ENCODE measurements around the gene TM9SF4. TPM values are rescaled to one million over a fixed set of nuclear protein-coding genes. Genes with fewer than 3 reads are reported as not detected.

TM9SF4 gene
- total RNA-seq, 1 experiment from 2014 or later: 77.4 TPM

DNA sequence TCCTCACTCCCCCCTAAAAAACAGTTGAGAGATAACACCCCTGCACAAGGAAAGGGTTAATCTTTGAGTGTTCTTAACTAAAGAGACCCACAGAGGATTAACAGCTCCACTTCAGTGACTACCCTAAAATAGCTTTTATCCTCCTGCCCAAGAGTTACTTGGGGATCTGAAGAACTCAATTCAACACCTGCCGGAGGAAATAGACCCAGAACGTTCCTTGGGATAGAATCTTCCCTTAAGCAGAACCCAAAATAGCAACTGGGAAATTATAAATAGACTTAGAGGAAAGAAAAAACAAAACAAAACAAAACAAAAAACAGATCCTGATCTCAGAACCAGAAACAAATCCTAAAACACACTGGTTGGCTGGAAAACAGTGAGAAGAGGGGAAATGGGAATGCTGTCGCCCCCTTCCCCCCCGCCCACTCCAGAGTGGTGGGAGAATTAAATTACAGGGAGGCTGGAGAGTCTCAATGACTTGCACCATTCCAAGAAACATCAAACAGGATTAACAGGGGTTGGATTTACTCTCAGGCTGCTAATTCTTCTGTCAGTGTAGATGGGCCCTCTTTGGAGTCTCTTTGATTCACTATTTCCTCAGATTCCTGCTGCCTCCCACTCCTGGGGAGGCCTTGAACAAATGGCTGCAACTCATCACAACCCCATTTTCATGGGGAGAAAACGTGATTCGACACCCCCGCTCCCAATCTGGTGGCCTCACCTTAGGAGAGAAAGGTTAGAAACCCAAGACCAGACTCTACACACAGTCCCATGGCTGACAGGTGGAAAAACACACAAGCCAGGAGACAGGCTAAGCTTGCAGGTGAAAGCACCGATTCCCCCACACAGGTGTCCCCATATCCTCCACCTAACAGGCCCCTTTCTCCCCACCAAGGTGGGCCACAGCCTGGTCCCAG lies 96.6 kb downstream of the TM9SF4 start:
- no peak for DNase-seq (ENCODE audit: low read depth)

DNA sequence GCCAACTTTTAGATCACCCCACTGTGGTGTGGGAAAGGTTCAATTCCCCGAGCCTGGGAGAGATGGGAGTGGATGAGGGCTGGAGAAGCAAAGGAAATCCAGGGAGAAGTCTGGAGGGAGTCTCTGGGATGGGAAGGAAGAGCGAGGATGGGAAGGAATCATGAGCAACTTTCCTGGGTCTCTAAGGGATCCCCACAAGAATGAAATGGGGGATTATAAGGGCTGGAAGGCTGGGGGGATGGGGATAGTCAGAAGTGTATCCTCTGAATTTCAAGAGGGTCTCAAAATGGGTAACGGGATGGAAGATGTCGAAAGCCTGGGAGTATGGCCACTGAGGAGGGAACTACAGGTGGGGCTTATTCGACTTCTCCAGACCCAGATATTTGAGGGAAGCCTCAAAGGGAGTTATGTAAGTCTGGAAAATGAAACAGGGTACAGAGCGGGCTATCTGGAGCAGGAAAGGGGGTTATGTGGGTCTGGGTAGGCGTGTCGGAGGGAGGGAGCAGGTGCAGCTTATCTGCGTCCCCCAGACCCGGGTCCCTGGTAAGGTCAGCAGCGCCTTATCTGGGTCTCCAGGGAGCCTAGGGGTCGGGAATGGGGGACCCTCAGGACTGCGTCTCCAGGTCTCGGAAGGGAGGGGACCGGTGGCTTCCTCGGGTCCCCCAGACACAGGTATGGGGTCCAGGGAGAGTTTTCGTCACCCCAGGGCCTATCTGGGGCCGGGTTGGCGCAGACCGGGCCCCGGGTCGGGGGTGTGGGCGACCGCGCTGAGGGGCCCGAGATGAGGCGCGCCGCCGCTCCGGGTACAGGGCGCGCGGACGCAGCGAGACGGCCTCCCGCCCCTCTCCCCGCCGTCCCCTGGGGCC lies 97.5 kb downstream of the TM9SF4 start:
- DNase-seq (ENCODE audit: low read depth): peak; percentile 19

DNA sequence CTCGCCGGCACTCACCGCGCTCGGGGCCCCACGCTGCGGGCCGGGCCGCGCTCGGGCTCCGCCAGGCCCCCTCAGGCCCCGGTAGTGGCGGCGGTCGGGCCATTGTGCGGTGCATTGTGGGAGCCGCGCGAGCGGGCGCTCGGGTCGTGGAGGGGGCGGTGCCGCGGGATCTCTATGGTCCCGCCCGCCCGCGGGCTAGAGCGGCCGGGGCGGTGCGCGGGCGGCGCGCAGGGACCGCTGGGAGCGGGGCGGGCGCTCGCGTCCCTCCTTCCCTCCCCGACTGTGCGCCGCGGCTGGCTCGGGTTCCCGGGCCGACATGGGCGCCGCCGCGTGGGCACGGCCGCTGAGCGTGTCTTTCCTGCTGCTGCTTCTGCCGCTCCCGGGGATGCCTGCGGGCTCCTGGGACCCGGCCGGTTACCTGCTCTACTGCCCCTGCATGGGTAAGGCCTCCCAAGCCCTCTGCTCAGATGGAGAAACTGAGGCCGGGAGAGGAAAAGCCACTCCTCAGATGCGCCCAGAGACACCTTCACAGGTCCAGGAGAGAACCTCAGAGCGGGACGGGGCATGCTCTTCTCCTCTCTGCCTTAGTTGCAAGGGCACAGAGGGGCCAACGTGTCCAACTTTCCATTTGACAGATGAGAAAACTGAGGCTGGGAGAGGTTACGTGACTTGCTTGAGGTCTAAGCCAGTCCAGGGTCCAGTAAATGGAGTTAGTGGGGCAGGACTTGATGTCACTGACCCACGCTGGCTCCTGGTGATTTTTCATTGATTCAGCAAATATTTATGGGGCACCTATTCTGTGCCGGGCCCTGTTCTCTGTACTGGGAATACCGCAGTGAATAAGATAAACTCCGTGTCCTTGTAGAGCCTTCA lies 98.3 kb downstream of the TM9SF4 start, which contains the start of the genes PLAGL2 and POFUT1:
Gene PLAGL2, minus strand, starts transcription at position 118 of the 873 bp plus-strand sequence. CDS start 5,565 bp downstream, outside the sequence.
Gene POFUT1, plus strand, starts transcription at position 255 of the 873 bp plus-strand sequence. Its CDS starts 62 bp downstream, at position 317.
- peak; percentile 87 for DNase-seq (ENCODE audit: low read depth)

DNA sequence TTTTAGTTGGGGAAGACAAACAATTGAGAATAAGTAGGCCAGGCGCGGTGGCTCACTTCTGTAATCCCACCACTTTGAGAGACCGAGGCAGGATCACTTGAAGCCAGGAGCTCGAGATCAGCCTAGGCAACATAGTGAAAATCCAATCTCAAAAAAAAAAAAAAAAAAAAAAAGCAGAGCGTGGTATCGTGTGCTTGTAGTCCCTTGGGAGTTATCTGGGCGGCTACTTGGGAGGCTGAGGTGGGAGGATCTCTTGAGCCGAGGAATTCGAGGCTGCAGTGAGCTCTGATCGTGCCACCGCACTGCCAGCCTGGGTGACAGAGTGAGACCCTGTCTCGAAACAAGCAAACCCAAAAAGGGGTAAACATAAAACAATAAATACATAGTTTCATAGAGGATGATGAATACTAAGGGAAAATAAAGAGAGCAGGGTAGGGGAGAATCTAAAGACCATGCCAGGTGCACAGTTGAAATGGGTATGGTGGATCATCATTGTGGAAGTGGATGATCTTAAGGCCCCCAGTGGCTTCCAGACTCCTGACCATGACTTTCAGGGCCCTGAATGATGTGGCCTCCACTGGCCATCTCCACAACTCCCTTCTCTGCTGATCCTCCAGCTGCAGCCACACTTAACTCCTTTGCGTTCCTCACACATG lies 99.1 kb downstream of the TM9SF4 start:
- no peak for DNase-seq (ENCODE audit: low read depth)

DNA sequence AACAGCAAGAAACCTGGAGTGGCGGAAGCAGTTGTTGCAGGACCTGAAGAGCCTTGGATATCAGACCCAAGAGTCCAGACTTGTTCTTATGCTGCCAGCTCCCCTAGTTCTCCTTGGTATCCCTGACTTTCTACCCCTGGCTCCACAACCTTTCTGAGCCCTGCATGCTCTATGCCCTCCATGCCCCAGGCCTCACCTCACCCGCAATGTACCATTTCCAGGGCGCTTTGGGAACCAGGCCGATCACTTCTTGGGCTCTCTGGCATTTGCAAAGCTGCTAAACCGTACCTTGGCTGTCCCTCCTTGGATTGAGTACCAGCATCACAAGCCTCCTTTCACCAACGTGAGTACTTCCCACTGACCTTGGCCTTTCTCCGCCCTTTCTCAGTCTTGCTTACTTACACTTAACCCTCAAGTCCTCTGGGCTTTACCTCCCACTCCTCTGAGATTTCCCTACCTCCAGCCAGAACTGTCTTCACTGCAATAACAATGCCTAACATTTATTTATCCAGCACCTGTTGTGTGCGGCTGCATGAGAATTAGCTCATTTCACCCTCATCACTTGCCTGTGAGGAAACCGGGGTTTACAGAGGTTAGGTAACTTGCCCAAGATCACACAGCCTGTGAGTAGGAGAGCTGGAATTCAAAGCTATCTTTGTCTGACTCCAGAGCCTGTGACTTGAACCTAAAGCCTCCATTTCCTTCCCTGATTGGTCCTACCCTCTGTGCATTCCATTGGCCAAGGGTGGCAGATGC lies 100.5 kb downstream of the TM9SF4 start:
- no peak for DNase-seq (ENCODE audit: low read depth)

DNA sequence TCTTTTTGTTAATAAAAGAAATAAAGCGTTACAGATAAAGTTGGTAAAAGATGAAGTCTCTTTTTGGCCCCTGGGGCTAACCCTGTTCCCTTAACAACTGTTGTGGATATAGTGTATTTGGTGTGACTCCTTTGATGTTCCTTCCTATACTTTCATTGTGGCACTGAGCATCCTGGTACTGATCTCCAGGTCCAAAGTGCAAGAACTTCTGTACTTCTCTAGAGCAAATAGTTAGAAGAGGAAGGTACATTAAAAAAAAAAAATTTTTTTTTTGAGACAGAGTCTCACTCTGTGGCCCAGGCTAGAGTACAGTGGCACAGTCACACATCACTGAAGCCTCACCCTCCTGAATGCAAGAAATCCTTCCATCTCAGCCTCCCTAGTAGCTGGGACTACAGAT lies 104.4 kb downstream of the TM9SF4 start:
- DNase-seq (ENCODE audit: low read depth): no peak

DNA sequence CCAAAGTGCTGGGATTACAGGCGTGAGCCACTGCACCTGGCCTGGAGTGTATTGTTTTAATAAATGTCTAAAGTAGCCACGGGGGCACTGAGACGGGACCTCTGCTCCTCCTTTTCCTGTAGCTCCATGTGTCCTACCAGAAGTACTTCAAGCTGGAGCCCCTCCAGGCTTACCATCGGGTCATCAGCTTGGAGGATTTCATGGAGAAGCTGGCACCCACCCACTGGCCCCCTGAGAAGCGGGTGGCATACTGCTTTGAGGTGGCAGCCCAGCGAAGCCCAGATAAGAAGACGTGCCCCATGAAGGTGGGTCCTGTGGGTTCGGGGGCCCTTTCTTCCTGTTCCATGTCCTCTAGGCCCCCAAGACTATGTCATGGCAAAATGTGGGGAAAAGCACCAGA lies 105.6 kb downstream of the TM9SF4 start:
- no peak for DNase-seq (ENCODE audit: low read depth)

DNA sequence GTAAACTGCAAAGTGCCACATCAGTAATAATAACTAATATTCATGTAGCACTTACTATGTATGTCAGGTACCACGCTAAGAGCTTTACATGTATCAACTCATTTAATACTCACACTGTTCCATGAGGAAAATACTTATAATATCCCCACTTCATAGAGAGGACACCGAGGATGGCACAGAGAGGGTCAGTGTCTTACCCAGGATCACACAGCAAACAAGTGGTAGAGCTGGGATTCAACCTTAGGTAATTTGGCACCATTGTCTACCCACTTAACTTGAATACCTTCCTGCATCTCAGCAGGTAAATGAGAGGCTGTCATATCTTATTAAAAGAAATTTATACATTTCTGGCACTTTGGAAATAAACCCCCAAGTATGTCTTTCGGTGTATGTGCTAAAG lies 106.2 kb downstream of the TM9SF4 start:
- no peak for DNase-seq (ENCODE audit: low read depth)

DNA sequence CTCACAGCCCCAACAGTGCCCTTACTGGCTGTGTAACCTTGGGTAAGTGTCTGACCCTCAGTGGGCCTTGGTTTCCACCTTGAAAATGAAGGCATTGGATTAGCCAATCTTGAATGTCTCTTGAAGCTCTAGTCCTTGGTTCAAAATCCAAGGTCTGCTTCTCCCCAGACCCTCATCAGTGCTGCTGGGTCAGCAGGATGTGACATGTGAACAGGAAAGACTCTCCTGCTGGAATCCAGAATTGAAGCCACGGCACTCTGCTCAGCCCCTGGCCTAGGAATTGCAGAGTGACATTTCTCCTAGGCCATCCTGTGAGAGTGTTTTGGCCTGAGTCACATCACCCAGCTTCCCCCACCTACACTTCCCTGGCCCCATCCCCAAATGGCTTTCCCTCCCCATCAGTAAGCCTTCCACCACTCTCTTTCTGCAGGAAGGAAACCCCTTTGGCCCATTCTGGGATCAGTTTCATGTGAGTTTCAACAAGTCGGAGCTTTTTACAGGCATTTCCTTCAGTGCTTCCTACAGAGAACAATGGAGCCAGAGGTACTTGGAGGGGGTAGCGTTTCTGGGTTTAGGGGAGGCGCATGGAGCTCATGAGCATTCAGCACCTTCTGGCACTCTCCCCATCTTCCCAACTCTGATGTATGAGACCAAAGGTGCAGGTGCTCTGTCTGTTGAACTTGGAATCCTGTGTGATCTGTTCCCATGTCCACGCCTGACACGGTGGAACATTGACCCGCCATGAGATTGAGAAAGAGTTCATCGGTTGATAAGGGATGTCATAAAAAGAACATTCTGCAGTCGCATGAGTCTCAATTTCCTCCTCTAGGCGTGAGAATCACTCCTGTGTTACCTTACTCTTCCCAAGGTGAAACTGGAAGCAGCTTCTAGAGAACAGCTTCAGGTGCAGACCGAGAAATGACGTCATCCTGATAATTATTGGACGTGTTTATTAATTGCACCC lies 106.9 kb downstream of the TM9SF4 start:
- no peak for DNase-seq (ENCODE audit: low read depth)

Other genes starting within 250 kb of the TM9SF4 start
- 0.91 and 3.2 TPM in 2 replicates for gene DUSP15, start 239.2 kb upstream of the TM9SF4 start, total RNA-seq (2014; rRNA removed; shearing (Covaris generic))
- not detected in 2 replicates for gene TTLL9, start 239.1 kb upstream of the TM9SF4 start, total RNA-seq (2014; rRNA removed; shearing (Covaris generic))
- gene PDRG1, start 157.7 kb upstream of the TM9SF4 start, total RNA-seq (2014; rRNA removed; shearing (Covaris generic)): 14.2 and 14.5 TPM in 2 replicates
- gene XKR7, start 141.6 kb upstream of the TM9SF4 start, total RNA-seq (2014; rRNA removed; shearing (Covaris generic)): 0.05 TPM in 1 of 2 replicates, not detected in the other
- gene CCM2L, start 99.3 kb upstream of the TM9SF4 start, total RNA-seq (2014; rRNA removed; shearing (Covaris generic)): not detected in 2 replicates
- 0.27 TPM in 1 of 2 replicates, not detected in the other for gene HCK, start 57.5 kb upstream of the TM9SF4 start, total RNA-seq (2014; rRNA removed; shearing (Covaris generic))
- 6.2 and 7.7 TPM in 2 replicates for gene PLAGL2, start 98.0 kb downstream of the TM9SF4 start, total RNA-seq (2014; rRNA removed; shearing (Covaris generic))
- 76.5 and 111 TPM in 2 replicates for gene POFUT1, start 98.2 kb downstream of the TM9SF4 start, total RNA-seq (2014; rRNA removed; shearing (Covaris generic))
- gene KIF3B, start 167.9 kb downstream of the TM9SF4 start, total RNA-seq (2014; rRNA removed; shearing (Covaris generic)): 20.3 and 28.4 TPM in 2 replicates
- 27.4 and 43.5 TPM in 2 replicates for gene ASXL1, start 248.6 kb downstream of the TM9SF4 start, total RNA-seq (2014; rRNA removed; shearing (Covaris generic))

Data from M059J (cell line).